DMS 273 (cell line): Measurements from ENCODE around the gene PACS2.
"Not testable (repeated sequence)": the region's sequence is repeated elsewhere in the genome, so short reads cannot be mapped to it uniquely, and the experiment has no call there.

ENCODE experiments used
- DNase-seq: peaks from one replicate; lab custom pipeline; 2025; ENCODE audit not compliant: unreplicated experiment; lab: John Stamatoyannopoulos, UW

The PACS2 gene

GRCh38 chr14:105287249-105288102 lies 27.1 kb upstream of the PACS2 start:
- DNase-seq = no peak

GRCh38 chr14:105288936-105289335 lies 25.6 kb upstream of the PACS2 start:
- DNase-seq = not testable (repeated sequence)

GRCh38 chr14:105290621-105291346 lies 23.8 kb upstream of the PACS2 start:
- no peak for DNase-seq

GRCh38 chr14:105292826-105293711 lies 21.5 kb upstream of the PACS2 start:
- DNase-seq = no peak

- DNase-seq = peak; percentile 40
These were observed 20.4 kb upstream of the PACS2 start for GRCh38 chr14:105294142-105294597.

GRCh38 chr14:105297311-105297710 lies 17.2 kb upstream of the PACS2 start:
- not testable (repeated sequence) for DNase-seq

GRCh38 chr14:105299654-105300541 lies 14.7 kb upstream of the PACS2 start:
- DNase-seq = peak; percentile 76

GRCh38 chr14:105300542-105301102 lies 13.9 kb upstream of the PACS2 start, which contains the start of gene BRF1:
Gene BRF1 (minus strand): TSS chr14:105301001. CDS start chr14:105300629, 372 bp downstream.
- peak; percentile 97 for DNase-seq

- DNase-seq = peak; percentile 99
These were observed 13.2 kb upstream of the PACS2 start for GRCh38 chr14:105301103-105301914.

- DNase-seq = not testable (repeated sequence)
These were observed 12.7 kb upstream of the PACS2 start for GRCh38 chr14:105301915-105302249.

GRCh38 chr14:105303949-105304348 lies 10.6 kb upstream of the PACS2 start:
- DNase-seq = no peak

GRCh38 chr14:105304565-105304964 lies 10.0 kb upstream of the PACS2 start:
- DNase-seq = no peak

- no peak for DNase-seq
These were observed 9.2 kb upstream of the PACS2 start for GRCh38 chr14:105305345-105305744.

- no peak for DNase-seq
These were observed 8.8 kb upstream of the PACS2 start for GRCh38 chr14:105305791-105306190.

- DNase-seq = no peak
These were observed 7.4 kb upstream of the PACS2 start for GRCh38 chr14:105307052-105307727.

- DNase-seq = no peak
These were observed 5.2 kb upstream of the PACS2 start for GRCh38 chr14:105309371-105309770.

- no peak for DNase-seq
These were observed 2.7 kb upstream of the PACS2 start for GRCh38 chr14:105311838-105312237.

- peak; percentile 31 for DNase-seq
These were observed 1.6 kb upstream of the PACS2 start for GRCh38 chr14:105312973-105313372.
